HepG2 (cell line): ENCODE data around the gene CALM1. TPM values are rescaled to one million over a fixed set of nuclear protein-coding genes. Genes with fewer than 3 reads are reported as not detected.
A peak's percentile ranks its signal among the peaks of the same experiment; 100 is the strongest.

Experiments used
- ATAD3A ChIP-seq: sonication (generic); formaldehyde crosslinking; IDR thresholded peaks from 2 replicates; pipeline ENCODE4 v1.4.0; 2020; ENCODE audit warnings: missing genetic modification reagents
- CC2D1A ChIP-seq: sonication (generic); formaldehyde crosslinking; IDR thresholded peaks from 2 replicates; pipeline ENCODE4 v1.8.1; 2023; ENCODE audit warnings: mild to moderate bottlenecking, missing genetic modification reagents
- HHEX ChIP-seq: IDR thresholded peaks from 2 replicates; pipeline ENCODE4 v1.6.1; 2016; ENCODE audit warnings: control low read depth
- HMG20A ChIP-seq: IDR thresholded peaks from 2 replicates; pipeline ENCODE4 v1.6.1; 2016; ENCODE audit warnings: borderline replicate concordance
- ISL2 ChIP-seq: sonication (generic); formaldehyde crosslinking; IDR thresholded peaks from 2 replicates; pipeline ENCODE4 v1.5.0; 2020; ENCODE audit warnings: missing genetic modification reagents
- KAT7 ChIP-seq: IDR thresholded peaks from 2 replicates; pipeline ENCODE4 v1.6.1; 2018; ENCODE audit warnings: borderline replicate concordance, missing compliant biosample characterization
- KLF16 ChIP-seq, 2 experiments: sonication (generic) in 1 of 2; formaldehyde crosslinking in 1 of 2; IDR thresholded peaks; 2 replicates each; pipeline versions ENCODE4 v1.6.1 to v1.8.0; 2016 to 2023; ENCODE audit warnings: missing genetic modification reagents in 2 of 2, missing compliant biosample characterization in 1 of 2
- MAF1 ChIP-seq: sonication (generic); formaldehyde crosslinking; IDR thresholded peaks from 2 replicates; pipeline ENCODE4 v1.5.0; 2020; ENCODE audit warnings: missing genetic modification reagents, borderline replicate concordance
- MBNL3 ChIP-seq: fragments of 250-450 bp; sonication (Bioruptor Pico); conservative IDR thresholded peaks from 2 replicates; pipeline ENCODE4 v1.8.0; 2022; ENCODE audit warnings: mild to moderate bottlenecking, inconsistent platforms
- SMARCE1 ChIP-seq: fragments of 450-650 bp; IDR thresholded peaks from 2 replicates; pipeline ENCODE4 v1.6.1; 2017; ENCODE audit warnings: borderline replicate concordance
- SUZ12 ChIP-seq: fragments of 150-350 bp; IDR thresholded peaks from 2 replicates; pipeline ENCODE4 v1.6.1; 2014; ENCODE audit warnings: low read depth, low read length
- TARDBP ChIP-seq: sonication (generic); formaldehyde crosslinking; IDR thresholded peaks from 2 replicates; pipeline ENCODE4 v1.8.0; 2022; ENCODE audit warnings: mild to moderate bottlenecking, missing genetic modification reagents
- TEAD3 ChIP-seq: optimal IDR thresholded peaks from 2 replicates; pipeline ENCODE3; 2016; ENCODE audit warnings: borderline replicate concordance
- THYN1 ChIP-seq: sonication (generic); formaldehyde crosslinking; IDR thresholded peaks from 2 replicates; pipeline ENCODE4 v1.8.1; 2023; ENCODE audit warnings: low read depth, mild to moderate bottlenecking, moderate library complexity, missing genetic modification reagents, borderline replicate concordance
- ZBTB49 ChIP-seq: sonication (generic); formaldehyde crosslinking; IDR thresholded peaks from 2 replicates; pipeline ENCODE4 v1.4.0; 2020; ENCODE audit warnings: missing genetic modification reagents, borderline replicate concordance
- ZC3H13 ChIP-seq: sonication (generic); formaldehyde crosslinking; IDR thresholded peaks from 2 replicates; pipeline ENCODE4 v1.8.1; 2023; ENCODE audit warnings: mild to moderate bottlenecking, missing genetic modification reagents, moderate library complexity
- ZFAT ChIP-seq: sonication (generic); formaldehyde crosslinking; conservative IDR thresholded peaks from 2 replicates; pipeline ENCODE4 v1.8.1; 2023; ENCODE audit warnings: missing genetic modification reagents, inconsistent platforms
- ZNF101 ChIP-seq: sonication (generic); formaldehyde crosslinking; IDR thresholded peaks from 2 replicates; pipeline ENCODE4 v1.4.0; 2020; ENCODE audit warnings: mild to moderate bottlenecking, low read depth, missing genetic modification reagents, borderline replicate concordance
- ZNF235 ChIP-seq: sonication (generic); formaldehyde crosslinking; IDR thresholded peaks from 2 replicates; pipeline ENCODE4 v1.8.1; 2023; ENCODE audit warnings: mild to moderate bottlenecking, missing genetic modification reagents, borderline replicate concordance
- ZNF276 ChIP-seq: sonication (generic); formaldehyde crosslinking; IDR thresholded peaks from 2 replicates; pipeline ENCODE4 v1.4.0; 2020; ENCODE audit warnings: mild to moderate bottlenecking, low read depth, missing genetic modification reagents
- ZNF556 ChIP-seq: sonication (generic); formaldehyde crosslinking; IDR thresholded peaks from 2 replicates; pipeline ENCODE4 v1.4.0; 2020; ENCODE audit warnings: mild to moderate bottlenecking, missing genetic modification reagents, borderline replicate concordance
- ZNF577 ChIP-seq: sonication (generic); formaldehyde crosslinking; IDR thresholded peaks from 2 replicates; pipeline ENCODE4 v1.4.0; 2020; ENCODE audit warnings: mild to moderate bottlenecking, low read depth, missing genetic modification reagents, borderline replicate concordance
- ZNF710 ChIP-seq: sonication (generic); formaldehyde crosslinking; IDR thresholded peaks from 2 replicates; pipeline ENCODE4 v1.5.0; 2020; ENCODE audit warnings: mild to moderate bottlenecking, missing genetic modification reagents, borderline replicate concordance
- polyA plus RNA-seq, 8 experiments: library from polyadenylated mRNA; depleted of rRNA in 3 of 8; stranded (reverse) in 7 of 8; unstranded in 1 of 8; fragments of >200 nt; fragmentation: Illumina TruSeq in 4 of 8; extraction: Trizol in 4 of 8; gene quantifications; 2 replicates each; pipeline versions ENCODE4 v1.2.1 to v1.2.3, GENCODE V29; 2011 to 2016; ENCODE audit warnings: low read depth in 4 of 8, missing spikeins in 1 of 8, mixed read lengths in 1 of 8; ENCODE audit not compliant: insufficient read depth in 1 of 8
- total RNA-seq, 5 experiments: library from RNA; depleted of rRNA; stranded (reverse); fragments of >200 nt; fragmentation: Illumina TruSeq; extraction: Trizol; gene quantifications; 2 replicates each; pipeline ENCODE4 v1.2.3, GENCODE V29; 2016; ENCODE audit warnings: low read depth in 1 of 5

CALM1 gene
- total and polyA plus RNA-seq, 2 of the 13 experiments (the other 11 are each of a cell fraction or from before 2014, with no cell fraction given), result 110 to 238 TPM

- peak; percentile 77 for TF ChIP-seq ZNF710
- no peak for TF ChIP-seq THYN1 (CRISPR knock-in tag)
- no peak for TF ChIP-seq SMARCE1
- TF ChIP-seq TEAD3, result peak; percentile 68
- peak in 1 of 2 experiments; percentile 89; a peak in 2 of 4 replicates for TF ChIP-seq KLF16 (CRISPR knock-in tag; IDR thresholded peaks at IDR 0.05)
- no peak for TF ChIP-seq SUZ12
- peak; percentile 95 for TF ChIP-seq MAF1 (CRISPR knock-in tag)
- TF ChIP-seq ZNF101, result 0 out of 2 replicates have a peak, but pooled peaks have one; percentile 73
- TF ChIP-seq ZBTB49 (CRISPR knock-in tag), result 0 out of 2 replicates have a peak, but pooled peaks have one; percentile 23
- TF ChIP-seq ZNF235 (CRISPR knock-in tag), result peak; percentile 48
- 0 out of 2 replicates have a peak, but pooled peaks have one; percentile 70 for TF ChIP-seq ZNF276 (CRISPR knock-in tag)
- TF ChIP-seq MBNL3 (CRISPR knock-in tag), result no peak
- no peak for TF ChIP-seq ZC3H13 (CRISPR knock-in tag)
- TF ChIP-seq ATAD3A (CRISPR knock-in tag), result no peak
- TF ChIP-seq ZFAT (CRISPR knock-in tag), result 0 out of 2 replicates have a peak, but pooled peaks have one; percentile 55
- peak; percentile 78 for TF ChIP-seq ISL2 (CRISPR knock-in tag)
- no peak for TF ChIP-seq TARDBP (CRISPR knock-in tag)
- TF ChIP-seq ZNF577 (CRISPR knock-in tag), result no peak
- no peak for TF ChIP-seq HMG20A (CRISPR knock-in tag)
- TF ChIP-seq HHEX (CRISPR knock-in tag), result no peak
- no peak for TF ChIP-seq CC2D1A (CRISPR knock-in tag)
- no peak for TF ChIP-seq ZNF556 (CRISPR knock-in tag)
- peak; percentile 81; the same call in 1 of the 2 replicates for TF ChIP-seq KAT7
Measured at GRCh38 chr14:90396341-90397339, at the start of gene CALM1 (continued).
